DND-41 (cell line): Measurements from ENCODE around the gene TSPAN1.

Experiments used
- ATAC-seq: fragments of 200-7000 bp; cut with Tn5 transposase; 3 replicates; pipeline ENCODE4 v1.9.1; 2021; ENCODE audit warnings: low read depth; ENCODE audit not compliant: insufficient read depth
- DNase-seq: peaks from one replicate; pipeline ENCODE4 v3.0.0-alpha.2; 2020
- H2AFZ ChIP-seq: 2 replicates; pipeline ENCODE4 v1.6.0; 2012; ENCODE audit warnings: low read depth, low read length
- H3K27ac ChIP-seq: 2 replicates; pipeline ENCODE4 v1.5.1; 2012; ENCODE audit warnings: low read length, inconsistent platforms
- H3K27me3 ChIP-seq: fragments of 200-600 bp; sonication (generic); 2 replicates; pipeline ENCODE4 v1.6.0; 2012; ENCODE audit warnings: low read length, mild to moderate bottlenecking, inconsistent platforms; ENCODE audit not compliant: insufficient read depth, poor library complexity
- H3K36me3 ChIP-seq: 2 replicates; pipeline ENCODE4 v1.5.1; 2012; ENCODE audit warnings: low read length, inconsistent platforms; ENCODE audit not compliant: insufficient read depth
- H3K4me1 ChIP-seq: 2 replicates; pipeline ENCODE4 v1.5.1; 2012; ENCODE audit warnings: mild to moderate bottlenecking, low read length; ENCODE audit not compliant: insufficient read depth
- H3K4me2 ChIP-seq: 2 replicates; pipeline ENCODE4 v1.6.0; 2012; ENCODE audit warnings: mild to moderate bottlenecking, moderate library complexity, low read length, inconsistent platforms; ENCODE audit not compliant: insufficient read depth
- H3K4me3 ChIP-seq, 2 experiments: fragments of 200-600 bp in 1 of 2; shearing (Covaris generic) in 1 of 2; 2 replicates each; pipeline ENCODE4 v1.5.1; 2012 to 2016; ENCODE audit warnings: inconsistent platforms in 2 of 2, low read length in 2 of 2, mild to moderate bottlenecking in 2 of 2, low read depth in 1 of 2, moderate library complexity in 1 of 2
- H3K79me2 ChIP-seq: 2 replicates; pipeline ENCODE4 v1.6.0; 2012; ENCODE audit warnings: low read length, inconsistent platforms; ENCODE audit not compliant: insufficient read depth
- H3K9ac ChIP-seq: 2 replicates; pipeline ENCODE4 v1.6.0; 2012; ENCODE audit warnings: low read depth, mild to moderate bottlenecking, inconsistent platforms, low read length, moderate library complexity
- H3K9me3 ChIP-seq: 2 replicates; pipeline ENCODE4 v1.5.1; 2012; ENCODE audit warnings: low read length, moderate library complexity, mild to moderate bottlenecking, inconsistent platforms; ENCODE audit not compliant: insufficient read depth, severe bottlenecking
- H4K20me1 ChIP-seq: 2 replicates; pipeline ENCODE4 v1.6.0; 2012; ENCODE audit warnings: low read length; ENCODE audit not compliant: insufficient read depth
- CTCF ChIP-seq: IDR thresholded peaks from 2 replicates; pipeline ENCODE4 v1.5.1; 2012; ENCODE audit warnings: borderline replicate concordance, low read length, moderate library complexity, mild to moderate bottlenecking; ENCODE audit not compliant: poor library complexity, severe bottlenecking; ENCODE audit errors: extremely low read depth
- EZH2 ChIP-seq: IDR thresholded peaks from 3 replicates; pipeline ENCODE4 v1.6.1; 2012; ENCODE audit warnings: borderline replicate concordance, low read depth, mild to moderate bottlenecking, moderate library complexity, low read length, inconsistent platforms; ENCODE audit not compliant: severe bottlenecking

Gene TSPAN1

GRCh38 chr1:46186076-46186475 is 11.2 kb downstream of the TSPAN1 start:
- no peaks in the 10 kb centered on the region for H3K9me3 ChIP-seq
- no peak for TF ChIP-seq EZH2
- TF ChIP-seq CTCF, result no peak
- no peaks in the 10 kb centered on the region for H4K20me1 ChIP-seq
- H3K4me2 ChIP-seq, result no peak overlapping the region
- H3K4me3 ChIP-seq, result no peak overlapping the region
- H3K36me3 ChIP-seq, result peaks cover 38% of the 10 kb centered on the region
- ATAC-seq (no peak), DNase-seq (no peak)
- H2AFZ ChIP-seq, result no peak overlapping the region
- H3K9ac ChIP-seq, result no peak overlapping the region
- H3K27me3 ChIP-seq, result no peaks in the 10 kb centered on the region
- H3K4me1 ChIP-seq, result peaks cover 7% of the 10 kb centered on the region
- H3K27ac ChIP-seq, result no peak overlapping the region
- no peaks in the 10 kb centered on the region for H3K79me2 ChIP-seq

GRCh38 chr1:46187106-46187869 is 12.4 kb downstream of the TSPAN1 start:
- no peaks in the 10 kb centered on the region for H3K27me3 ChIP-seq
- no peak for TF ChIP-seq EZH2
- TF ChIP-seq CTCF, result no peak
- no peaks in the 10 kb centered on the region for H3K79me2 ChIP-seq
- ATAC-seq, result no peak
- no peak overlapping the region for H3K27ac ChIP-seq
- H3K9me3 ChIP-seq, result no peaks in the 10 kb centered on the region
- no peak overlapping the region for H3K9ac ChIP-seq
- peaks cover 46% of the 10 kb centered on the region for H3K36me3 ChIP-seq
- no peak for DNase-seq
- H3K4me2 ChIP-seq, result no peak overlapping the region
- no peak overlapping the region for H2AFZ ChIP-seq
- H4K20me1 ChIP-seq, result no peaks in the 10 kb centered on the region
- H3K4me3 ChIP-seq, result no peak overlapping the region
- H3K4me1 ChIP-seq, result no peaks in the 10 kb centered on the region; the same call in 1 of the 2 replicates

- Histone ChIP-seq H3K9me3 (no peaks in the 10 kb centered on the region), H3K9ac (no peak overlapping the region), H2AFZ (no peak overlapping the region), H3K27ac (no peak overlapping the region), H3K4me2 (no peak overlapping the region), H3K27me3 (no peaks in the 10 kb centered on the region), H3K4me1 (no peaks in the 10 kb centered on the region), H3K79me2 (no peaks in the 10 kb centered on the region), H3K36me3 (peaks cover 58% of the 10 kb centered on the region), H4K20me1 (no peaks in the 10 kb centered on the region), H3K4me3 (no peak overlapping the region)
- no peak for TF ChIP-seq EZH2
- peak; percentile 12 for TF ChIP-seq CTCF
- ATAC-seq (no peak), DNase-seq (no peak)
Observed at GRCh38 chr1:46188295-46189030, 13.6 kb downstream of the TSPAN1 start.
